GM18873 (cell line): ENCODE data around the gene RASGRP4.
"Not testable (repeated sequence)": the region's sequence is repeated elsewhere in the genome, so short reads cannot be mapped to it uniquely, and the experiment has no call there.

Source experiments
- ATAC-seq: cut with Tn5 transposase; IDR thresholded peaks from one replicate; pipeline ENCODE4 v1.9.1; 2021; ENCODE audit warnings: mild to moderate bottlenecking, moderate library complexity, moderate number of reproducible peaks; ENCODE audit not compliant: unreplicated experiment, low FRiP score

RASGRP4 gene

DNA sequence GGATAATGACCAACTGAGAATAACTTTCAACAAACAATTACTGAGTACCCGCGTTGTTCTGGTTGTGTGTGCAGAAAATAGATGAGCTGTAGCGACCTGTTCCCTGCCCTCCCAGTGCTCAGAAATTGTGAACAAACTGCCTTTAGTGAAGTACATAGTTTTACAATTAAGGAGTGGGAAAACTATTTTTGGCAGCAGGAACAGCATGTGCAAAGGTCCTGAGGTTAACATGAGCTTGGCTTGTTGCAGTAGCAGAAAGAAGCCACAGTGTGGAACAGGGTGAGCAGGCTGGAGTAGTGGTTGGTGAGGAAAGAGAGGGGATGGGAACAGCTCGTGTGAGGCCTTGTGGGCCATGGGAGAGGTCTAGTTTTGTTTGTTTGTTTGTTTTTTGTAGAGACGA lies 23.5 kb upstream of the RASGRP4 start:
- ATAC-seq = no peak

GRCh38 chr19:38448225-38448624 lies 22.2 kb upstream of the RASGRP4 start:
- no peak for ATAC-seq

DNA sequence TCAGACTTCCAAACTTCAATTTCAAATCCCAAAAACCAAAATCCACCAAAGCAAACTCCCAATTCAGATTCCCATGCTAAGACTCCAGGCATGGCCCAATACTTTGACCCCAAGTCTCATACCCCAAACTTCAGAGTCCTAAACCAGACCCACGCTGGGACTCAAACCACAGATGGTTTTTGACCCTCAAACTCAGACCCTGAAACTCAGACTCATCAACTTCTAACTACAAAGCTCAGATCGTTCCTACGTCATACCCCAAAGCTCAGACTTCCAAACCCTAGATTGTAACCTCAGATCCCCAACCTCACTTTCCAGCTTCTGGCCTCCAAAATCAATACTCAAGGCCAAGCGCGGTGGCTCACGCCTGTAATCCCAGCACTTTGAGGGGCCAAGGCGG lies 19.3 kb upstream of the RASGRP4 start:
- no peak for ATAC-seq

GRCh38 chr19:38444026-38444425 lies 18.0 kb upstream of the RASGRP4 start:
- ATAC-seq = no peak

DNA sequence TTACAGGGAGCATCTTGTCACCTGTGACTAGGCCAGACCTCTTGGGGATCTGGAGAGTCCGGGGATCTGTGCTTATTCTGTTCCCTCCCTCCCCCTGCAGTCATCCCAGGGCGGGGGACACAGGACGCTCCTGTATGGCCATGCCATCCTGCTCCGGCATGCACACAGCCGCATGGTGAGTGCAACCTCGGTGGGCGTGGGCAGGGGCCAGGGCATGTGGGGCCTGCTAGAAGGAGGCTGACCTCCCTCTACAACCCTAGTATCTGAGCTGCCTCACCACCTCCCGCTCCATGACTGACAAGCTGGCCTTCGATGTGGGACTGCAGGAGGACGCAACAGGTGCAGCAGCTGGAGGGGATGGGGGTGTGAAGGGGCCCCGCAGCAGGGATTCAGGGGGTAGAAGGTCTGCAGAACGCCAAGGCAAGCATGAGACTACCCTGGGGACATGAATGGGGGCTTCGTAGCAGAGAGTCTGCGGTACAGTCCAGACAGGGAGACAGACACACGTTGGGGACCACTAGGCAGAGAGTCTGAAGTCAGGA lies 17.5 kb upstream of the RASGRP4 start:
- no peak for ATAC-seq

DNA sequence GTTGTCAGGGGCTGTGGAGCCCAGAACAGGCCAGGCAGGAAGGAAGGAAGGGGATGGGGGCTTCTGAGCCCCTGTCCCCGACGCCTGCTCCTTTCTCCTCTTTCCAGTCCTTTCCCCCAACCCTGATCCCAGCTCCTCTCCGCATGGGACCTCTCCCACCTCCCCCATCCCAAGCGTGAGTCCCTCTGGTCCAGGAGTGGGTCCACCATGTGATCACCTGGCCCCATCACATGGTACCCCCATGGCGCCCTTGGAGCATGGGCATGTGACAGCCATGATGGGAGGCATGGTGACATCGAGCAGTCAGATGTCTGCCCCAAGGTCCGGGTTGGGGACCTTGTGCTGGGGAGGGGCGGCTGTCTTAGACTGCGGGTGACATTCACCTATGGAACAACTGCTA lies 16.7 kb upstream of the RASGRP4 start:
- ATAC-seq = no peak

DNA sequence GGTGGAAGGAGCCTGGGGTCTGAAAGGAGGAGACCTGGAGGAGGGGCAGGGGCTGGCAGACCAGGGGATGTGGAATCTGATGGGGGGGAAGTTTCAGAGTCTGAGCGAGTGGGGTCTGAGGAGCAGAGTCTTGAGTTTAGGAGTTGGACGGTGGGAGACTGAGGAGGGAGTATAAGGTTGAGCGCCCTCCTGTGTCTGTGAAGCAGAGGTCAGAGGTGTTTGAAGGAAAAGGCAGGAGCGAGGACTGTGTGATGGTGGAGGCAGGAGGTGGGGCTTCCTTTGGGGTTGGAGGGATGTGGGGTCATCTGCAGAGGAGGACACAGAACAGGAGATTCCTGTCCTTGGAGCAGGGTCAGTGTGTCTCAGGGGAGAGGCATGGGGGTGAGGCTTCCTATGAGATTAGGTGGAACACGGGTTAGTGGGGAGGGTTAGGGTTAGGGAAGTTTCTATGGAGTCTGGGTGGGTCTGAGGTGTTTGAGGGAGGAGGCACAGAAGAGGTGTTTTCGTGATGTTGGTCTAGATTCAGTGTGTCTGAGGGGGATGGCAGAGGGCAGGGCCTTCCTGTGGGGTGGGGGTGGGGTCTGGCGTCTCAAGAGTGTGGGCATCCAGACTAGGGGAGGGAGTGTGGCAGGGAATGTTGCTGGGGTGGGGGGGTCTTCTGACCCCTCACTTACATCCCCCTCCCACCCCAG lies 15.8 kb upstream of the RASGRP4 start:
- no peak for ATAC-seq

- no peak for ATAC-seq
Observed at GRCh38 chr19:38440592-38440991, 14.6 kb upstream of the RASGRP4 start.

GRCh38 chr19:38437917-38438316 lies 11.9 kb upstream of the RASGRP4 start:
- no peak for ATAC-seq

DNA sequence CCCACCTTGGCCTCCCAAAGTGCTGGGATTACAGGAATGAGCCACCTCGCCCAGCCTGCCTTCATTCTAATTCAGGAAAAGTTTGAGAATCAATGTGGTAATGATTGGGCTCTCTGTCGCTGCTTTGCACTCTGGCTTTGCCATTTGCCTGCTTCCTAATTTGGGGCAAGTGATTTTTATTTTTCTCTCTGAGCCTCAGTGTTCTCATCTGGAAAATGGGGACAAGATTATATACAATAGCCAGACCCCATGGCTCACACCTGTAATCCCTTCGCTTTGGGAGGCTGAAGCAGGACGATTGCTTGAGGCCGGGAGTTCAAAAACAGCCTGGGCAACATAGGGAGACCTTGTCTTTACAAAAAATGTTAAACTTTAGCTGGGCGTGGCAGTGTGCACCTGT lies 11.3 kb upstream of the RASGRP4 start:
- no peak for ATAC-seq

GRCh38 chr19:38434549-38435051 lies 8.6 kb upstream of the RASGRP4 start:
- no peak for ATAC-seq

DNA sequence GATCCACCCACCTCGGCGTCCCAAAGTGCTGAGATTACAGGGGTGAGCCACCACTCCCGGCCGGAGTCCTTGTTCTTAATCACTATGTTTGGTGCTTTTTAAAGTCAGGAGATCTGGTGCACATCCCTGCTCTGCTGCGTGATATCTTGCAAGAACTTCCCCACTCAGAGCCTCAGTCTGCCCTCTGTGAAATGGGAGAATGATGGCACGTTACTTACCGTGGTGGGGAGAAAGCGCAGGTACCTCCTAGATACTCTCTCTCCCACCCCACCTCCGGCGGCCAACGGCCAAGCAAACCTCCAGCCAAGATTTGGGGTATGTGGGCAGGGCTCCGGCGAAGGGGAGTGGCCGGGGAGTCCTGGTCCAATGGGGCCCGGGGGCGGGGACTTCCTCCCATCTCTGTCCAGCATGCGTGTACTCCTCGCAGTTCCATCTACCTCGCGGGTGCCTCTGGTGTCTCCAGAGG lies 7.3 kb upstream of the RASGRP4 start, which contains the start of gene RYR1:
Gene RYR1 (plus strand): TSS at position 424 of the 466 bp plus-strand sequence. CDS start 139 bp downstream, outside the sequence.
- ATAC-seq = no peak

DNA sequence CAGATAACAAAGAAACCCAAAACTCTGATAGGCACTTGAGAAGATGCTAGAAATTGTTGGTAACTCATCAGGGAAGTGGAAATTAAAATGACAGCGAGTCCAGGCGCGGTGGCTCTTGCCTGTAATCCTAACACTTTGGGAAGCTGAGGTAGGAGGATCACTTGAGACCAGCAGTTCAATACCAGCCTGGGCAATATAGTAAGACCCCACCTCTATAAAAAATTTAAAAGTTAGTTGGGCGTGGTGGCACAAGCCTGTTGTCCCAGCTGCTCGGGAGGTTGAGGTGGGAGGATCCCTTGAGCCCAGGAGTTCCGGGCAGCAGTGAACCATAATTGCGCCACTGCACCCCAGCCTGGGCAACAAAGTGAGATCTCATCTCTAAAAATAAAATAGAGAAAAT lies 4.9 kb upstream of the RASGRP4 start:
- ATAC-seq = no peak

DNA sequence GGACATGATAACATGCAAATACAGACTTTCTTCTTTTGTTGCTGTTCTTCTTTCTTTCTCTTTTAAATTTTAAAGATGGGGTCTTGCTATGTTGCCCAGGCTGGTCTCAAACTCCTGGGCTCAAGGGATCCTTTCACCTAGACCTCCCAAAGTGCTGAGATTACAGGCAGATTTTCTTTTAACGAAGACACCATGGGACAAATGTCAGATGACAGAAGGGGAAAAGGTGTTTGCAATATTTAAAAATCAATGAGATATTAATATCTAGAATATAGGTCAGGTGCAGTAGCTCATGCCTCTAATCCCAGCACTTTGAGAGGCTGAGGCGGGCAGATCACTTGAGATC lies 3.8 kb upstream of the RASGRP4 start:
- no peak for ATAC-seq

GRCh38 chr19:38429055-38429810 lies 3.2 kb upstream of the RASGRP4 start:
- ATAC-seq = no peak

- not testable (repeated sequence) for ATAC-seq
Observed at GRCh38 chr19:38427035-38427677, 1.1 kb upstream of the RASGRP4 start.

GRCh38 chr19:38425222-38425809 lies 703 bp downstream of the RASGRP4 start:
- ATAC-seq = no peak

DNA sequence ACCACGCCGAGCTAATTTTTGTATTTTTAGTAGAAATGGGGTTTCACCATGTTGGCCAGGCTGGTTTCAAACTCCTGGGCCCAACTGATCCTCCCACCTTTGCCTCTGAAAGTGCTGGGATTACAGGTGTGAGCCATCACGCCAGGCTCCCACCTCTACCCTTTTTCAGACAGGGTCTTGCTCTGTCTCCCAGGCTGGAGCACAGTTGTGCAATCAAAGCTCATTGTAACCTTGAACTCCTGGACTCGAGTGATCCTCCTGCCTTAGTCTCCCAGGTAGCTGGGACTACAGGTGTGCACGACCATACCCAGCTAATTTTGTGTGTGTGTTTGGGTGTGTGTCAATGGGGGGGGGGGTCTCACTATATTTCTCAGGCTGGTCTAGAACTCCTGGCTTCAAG lies 1.7 kb downstream of the RASGRP4 start:
- ATAC-seq = no peak

- ATAC-seq = no peak
Observed at GRCh38 chr19:38422438-38422837, 3.6 kb downstream of the RASGRP4 start.

GRCh38 chr19:38421856-38422255 lies 4.2 kb downstream of the RASGRP4 start:
- ATAC-seq = no peak

GRCh38 chr19:38420935-38421334 lies 5.1 kb downstream of the RASGRP4 start:
- no peak for ATAC-seq
